SH-SY5Y (cell line): ENCODE results near the gene ELAC1.

ENCODE experiments used
- GATA2 ChIP-seq: IDR thresholded peaks from 2 replicates; pipeline ENCODE4 v1.6.1; 2011; ENCODE audit warnings: mild to moderate bottlenecking, low read depth, low read length
- GATA3 ChIP-seq: IDR thresholded peaks from 2 replicates; pipeline ENCODE4 v1.6.1; 2011; ENCODE audit warnings: low read depth, mild to moderate bottlenecking, low read length, moderate library complexity

- no peak for TF ChIP-seq GATA2
- TF ChIP-seq GATA3 = no peak
Observed at GRCh38 chr18:50949185-50949584, 18.7 kb upstream of the ELAC1 start.
